SH-SY5Y (cell line): Measurements from ENCODE around the gene ZCCHC10.

ENCODE experiments used
- GATA2 ChIP-seq: IDR thresholded peaks from 2 replicates; pipeline ENCODE4 v1.6.1; 2011; ENCODE audit warnings: mild to moderate bottlenecking, low read depth, low read length
- GATA3 ChIP-seq: IDR thresholded peaks from 2 replicates; pipeline ENCODE4 v1.6.1; 2011; ENCODE audit warnings: low read depth, mild to moderate bottlenecking, low read length, moderate library complexity

ZCCHC10 gene

GRCh38 chr5:133025804-133026663 lies at the start of gene ZCCHC10:
Gene ZCCHC10 (minus strand): TSS chr5:133026549. CDS start chr5:133026537, 12 bp downstream.
- TF ChIP-seq GATA3 (no peak), GATA2 (no peak)

GRCh38 chr5:133075572-133076536 lies 49.5 kb upstream of the ZCCHC10 start:
- TF ChIP-seq GATA3 (no peak), GATA2 (no peak)

- no peak for TF ChIP-seq GATA3
- TF ChIP-seq GATA2 = no peak
Measured at GRCh38 chr5:133072021-133072420, 45.7 kb upstream of the ZCCHC10 start.

- TF ChIP-seq GATA3 = no peak
- no peak for TF ChIP-seq GATA2
Measured at GRCh38 chr5:133066045-133066444, 39.7 kb upstream of the ZCCHC10 start.

- no peak for TF ChIP-seq GATA2
- no peak for TF ChIP-seq GATA3
Measured at GRCh38 chr5:133065471-133065870, 39.1 kb upstream of the ZCCHC10 start.

- no peak for TF ChIP-seq GATA3
- no peak for TF ChIP-seq GATA2
Measured at GRCh38 chr5:133063965-133064364, 37.6 kb upstream of the ZCCHC10 start.

- TF ChIP-seq GATA3 = no peak
- TF ChIP-seq GATA2 = no peak
Measured at GRCh38 chr5:133062276-133062675, 35.9 kb upstream of the ZCCHC10 start.

- TF ChIP-seq GATA2 (no peak), GATA3 (no peak)
Measured at GRCh38 chr5:133059621-133060020, 33.3 kb upstream of the ZCCHC10 start.

- TF ChIP-seq GATA2 (no peak), GATA3 (no peak)
Measured at GRCh38 chr5:133056891-133057290, 30.5 kb upstream of the ZCCHC10 start.

- no peak for TF ChIP-seq GATA3
- no peak for TF ChIP-seq GATA2
Measured at GRCh38 chr5:133054697-133055471, 28.5 kb upstream of the ZCCHC10 start.

- TF ChIP-seq GATA3 (no peak), GATA2 (no peak)
Measured at GRCh38 chr5:133053448-133053847, 27.1 kb upstream of the ZCCHC10 start.

- TF ChIP-seq GATA3 (no peak), GATA2 (no peak)
Measured at GRCh38 chr5:133052317-133053175, 26.2 kb upstream of the ZCCHC10 start.

GRCh38 chr5:133051542-133052316 lies 25.4 kb upstream of the ZCCHC10 start, which contains the start of gene HSPA4:
Gene HSPA4 (plus strand): TSS chr5:133052013. CDS start chr5:133052251, 238 bp downstream.
- TF ChIP-seq GATA3 (no peak), GATA2 (no peak)

GRCh38 chr5:133051061-133051541 lies 24.8 kb upstream of the ZCCHC10 start:
- TF ChIP-seq GATA3 (no peak), GATA2 (no peak; the same call in 1 of the 2 replicates)
